ENCODE results near the gene GDAP2. TPM values are rescaled to one million over a fixed set of nuclear protein-coding genes. Genes with fewer than 3 reads are reported as not detected.
A peak's percentile ranks its signal among the peaks of the same experiment; 100 is the strongest.

GDAP2 gene
- total RNA-seq, 1 donor from 2014 or later: 13.3 TPM

DNA sequence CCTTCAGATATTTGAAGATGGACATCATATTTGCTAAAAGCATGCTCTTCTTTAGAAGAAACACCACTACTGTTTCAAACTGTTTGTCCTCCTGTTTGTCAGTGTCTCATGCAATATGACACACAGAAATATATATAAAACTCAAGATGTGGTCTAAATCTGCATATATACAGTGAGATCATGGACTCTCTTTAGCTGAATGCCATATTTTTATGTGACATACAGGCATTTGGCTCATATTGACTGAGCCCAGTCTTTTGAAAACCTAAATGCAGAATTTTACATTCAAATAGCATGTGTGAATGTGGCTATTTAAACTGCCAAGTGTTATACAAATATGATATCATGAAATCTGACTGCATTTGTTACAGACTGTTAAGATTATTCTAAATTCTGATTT is 18.4 kb downstream of the GDAP2 start:
- intact Hi-C loops (cut with DNase I): no loop called here
- no peak for ATAC-seq (ENCODE audit: poor library complexity)
- DNase-seq: no peak

GRCh38 chr1:117905019-117905418 is 24.4 kb downstream of the GDAP2 start:
- intact Hi-C loops (cut with DNase I): no loop called here
- DNase-seq (no peak), ATAC-seq (ENCODE audit: poor library complexity) (no peak)

GRCh38 chr1:117904485-117904884 is 24.9 kb downstream of the GDAP2 start:
- intact Hi-C loops (cut with DNase I): no loop called here
- DNase-seq (no peak), ATAC-seq (ENCODE audit: poor library complexity) (no peak)

DNA sequence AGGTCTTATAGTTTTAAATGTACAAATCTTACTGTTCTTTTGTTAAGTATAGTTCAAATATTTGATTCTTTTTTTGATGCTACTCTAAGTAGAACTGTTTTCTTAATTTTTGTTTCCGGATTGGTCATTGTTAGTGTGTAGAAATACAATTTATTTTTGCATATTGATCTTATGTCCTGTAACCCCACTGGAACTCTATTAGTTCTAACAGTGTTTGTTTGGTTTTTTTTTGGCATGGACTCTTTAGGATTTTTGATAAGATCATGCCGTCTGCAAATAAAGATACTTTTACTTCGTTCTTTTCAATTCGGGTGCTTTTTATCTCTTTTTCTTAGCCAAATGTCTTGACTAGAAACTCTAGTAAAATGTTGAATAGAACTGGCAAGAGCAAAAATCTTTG is 26.5 kb downstream of the GDAP2 start:
- DNase-seq: no peak
- intact Hi-C loops (cut with DNase I): no loop called here
- ATAC-seq (ENCODE audit: poor library complexity): no peak

- ATAC-seq (ENCODE audit: poor library complexity) (no peak), DNase-seq (no peak)
- intact Hi-C loops (cut with DNase I): loop anchor here (5.0 kb wide), 2 partner anchors 142 to 388 kb away; no protein-coding TSS in a partner anchor
Measured at GRCh38 chr1:117899801-117900200, 29.6 kb downstream of the GDAP2 start.

GRCh38 chr1:117897551-117897950 is 31.9 kb downstream of the GDAP2 start:
- ATAC-seq (ENCODE audit: poor library complexity): no peak
- DNase-seq: no peak
- intact Hi-C loops (cut with DNase I): loop anchor here (5.0 kb wide), 2 partner anchors 140 to 385 kb away; no protein-coding TSS in a partner anchor

- DNase-seq: no peak
- ATAC-seq (ENCODE audit: poor library complexity): peak; percentile 41
- intact Hi-C loops (cut with DNase I): loop anchor here (5.0 kb wide), 2 partner anchors 138 to 383 kb away; no protein-coding TSS in a partner anchor
Measured at GRCh38 chr1:117895482-117896114, 33.8 kb downstream of the GDAP2 start.

- intact Hi-C loops (cut with DNase I): no loop called here
- ATAC-seq (ENCODE audit: poor library complexity) (no peak), DNase-seq (no peak)
Measured at GRCh38 chr1:117894078-117894477, 35.3 kb downstream of the GDAP2 start.

DNA sequence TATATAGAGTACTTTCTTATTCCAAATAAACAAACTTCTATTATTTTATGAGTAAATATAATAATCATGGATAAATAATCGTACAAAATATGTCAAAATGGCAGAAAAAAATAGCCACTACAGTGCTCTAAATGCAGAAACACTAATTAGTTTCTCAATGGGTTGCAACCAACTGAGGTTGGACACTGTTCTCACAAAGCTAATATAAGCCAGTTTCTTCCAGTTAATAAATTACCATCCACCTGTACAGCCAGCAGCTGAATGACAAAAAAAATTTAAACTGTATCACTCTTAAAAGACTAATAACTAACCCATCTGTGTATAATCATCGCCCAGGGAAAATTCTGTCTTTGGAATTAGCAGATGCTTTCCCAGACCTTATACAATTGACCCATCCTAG is 36.9 kb downstream of the GDAP2 start:
- DNase-seq: no peak
- intact Hi-C loops (cut with DNase I): no loop called here
- ATAC-seq (ENCODE audit: poor library complexity): no peak

- DNase-seq (no peak), ATAC-seq (ENCODE audit: poor library complexity) (no peak)
- intact Hi-C loops (cut with DNase I): no loop called here
Measured at GRCh38 chr1:117890452-117890851, 39.0 kb downstream of the GDAP2 start.

- no peak for DNase-seq
- intact Hi-C loops (cut with DNase I): no loop called here
Measured at GRCh38 chr1:117886101-117886795, 43.2 kb downstream of the GDAP2 start.

DNA sequence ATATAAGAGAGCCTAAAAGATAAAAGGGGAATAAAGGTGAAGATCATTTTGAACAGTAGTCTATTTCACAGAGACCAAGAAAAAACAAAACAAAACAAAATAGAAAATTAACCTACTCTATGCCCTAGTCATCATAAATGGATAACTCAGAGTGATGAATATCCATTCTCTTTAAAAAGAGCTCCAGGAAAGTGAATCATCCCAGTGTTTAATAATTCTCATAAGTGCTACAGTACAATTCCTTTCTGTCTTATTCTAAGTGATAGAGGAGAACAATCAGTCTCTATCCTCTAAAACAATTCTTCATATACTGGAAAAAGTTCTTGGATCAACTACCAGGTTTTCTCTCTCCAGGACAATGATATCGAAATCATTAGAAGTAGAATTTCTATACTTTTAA is 45.8 kb downstream of the GDAP2 start:
- DNase-seq (no peak), ATAC-seq (ENCODE audit: poor library complexity) (no peak)
- intact Hi-C loops (cut with DNase I): no loop called here

More at GRCh38 chr1:117886101-117886795, 43.2 kb downstream of the GDAP2 start:
- ATAC-seq (ENCODE audit: poor library complexity): no peak

- no peak for DNase-seq
- no peak for ATAC-seq (ENCODE audit: poor library complexity)
- intact Hi-C loops (cut with DNase I): no loop called here
Measured at GRCh38 chr1:117879284-117879683, 50.1 kb downstream of the GDAP2 start.

DNA sequence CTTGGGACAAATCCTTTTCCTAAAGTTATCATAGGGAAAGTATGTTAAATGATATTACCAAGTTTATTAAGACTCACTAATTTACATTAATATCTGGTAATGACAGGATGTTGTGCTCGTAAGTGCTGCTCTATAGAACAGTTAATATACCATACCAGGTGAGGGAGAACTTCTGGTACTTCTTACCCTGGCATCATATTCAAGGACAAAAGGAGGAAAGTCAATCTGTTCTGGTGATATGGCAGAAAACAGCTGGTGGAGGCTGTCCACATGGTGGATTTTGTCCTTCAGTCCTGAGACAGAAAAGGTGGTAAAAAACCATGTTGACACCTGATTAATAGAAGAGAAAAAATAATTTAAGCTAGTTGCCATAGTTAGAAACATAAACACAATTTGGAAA is 51.6 kb downstream of the GDAP2 start:
- DNase-seq (no peak), ATAC-seq (ENCODE audit: poor library complexity) (no peak)
- intact Hi-C loops (cut with DNase I): no loop called here

DNA sequence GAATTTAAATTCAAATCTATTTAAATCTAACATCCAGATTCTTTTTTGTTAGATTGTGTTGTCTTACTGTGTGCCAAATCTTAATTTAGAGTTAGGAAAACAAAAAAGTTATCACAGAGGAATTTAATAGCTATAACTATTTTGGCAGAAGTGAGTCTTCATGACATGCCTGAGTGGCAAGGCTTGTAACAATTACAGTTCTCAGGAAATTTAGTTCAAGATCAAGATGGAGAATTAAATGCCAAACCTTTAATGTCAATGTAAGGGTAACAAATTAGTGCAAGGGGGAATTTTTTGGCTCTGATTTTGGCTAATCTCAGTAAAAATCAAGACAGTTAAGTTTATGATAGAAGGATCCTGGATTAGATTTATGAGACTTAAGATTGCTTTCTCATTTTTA is 58.4 kb downstream of the GDAP2 start:
- no peak for DNase-seq
- intact Hi-C loops (cut with DNase I): no loop called here
- no peak for ATAC-seq (ENCODE audit: poor library complexity)

DNA sequence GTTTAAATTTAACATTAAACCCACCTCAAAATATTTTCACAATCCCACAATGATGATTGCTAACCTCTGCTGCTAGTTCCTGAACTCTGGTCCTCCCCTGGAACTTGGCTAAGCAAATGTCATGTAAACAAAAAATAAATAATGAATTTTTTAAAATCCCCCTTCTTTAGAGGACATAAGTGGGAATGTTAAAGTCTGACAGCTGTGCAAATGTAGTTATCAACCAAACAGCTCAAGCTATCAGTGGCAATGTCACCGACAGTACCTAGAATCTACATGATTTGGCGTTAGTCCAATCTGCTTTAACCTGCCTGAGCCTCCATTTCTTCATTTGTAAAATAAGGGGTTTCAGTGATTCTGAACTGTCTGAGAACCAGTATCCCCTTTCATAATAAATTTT is 67.7 kb downstream of the GDAP2 start:
- ATAC-seq (ENCODE audit: poor library complexity): no peak
- DNase-seq: no peak
- intact Hi-C loops (cut with DNase I): no loop called here

DNA sequence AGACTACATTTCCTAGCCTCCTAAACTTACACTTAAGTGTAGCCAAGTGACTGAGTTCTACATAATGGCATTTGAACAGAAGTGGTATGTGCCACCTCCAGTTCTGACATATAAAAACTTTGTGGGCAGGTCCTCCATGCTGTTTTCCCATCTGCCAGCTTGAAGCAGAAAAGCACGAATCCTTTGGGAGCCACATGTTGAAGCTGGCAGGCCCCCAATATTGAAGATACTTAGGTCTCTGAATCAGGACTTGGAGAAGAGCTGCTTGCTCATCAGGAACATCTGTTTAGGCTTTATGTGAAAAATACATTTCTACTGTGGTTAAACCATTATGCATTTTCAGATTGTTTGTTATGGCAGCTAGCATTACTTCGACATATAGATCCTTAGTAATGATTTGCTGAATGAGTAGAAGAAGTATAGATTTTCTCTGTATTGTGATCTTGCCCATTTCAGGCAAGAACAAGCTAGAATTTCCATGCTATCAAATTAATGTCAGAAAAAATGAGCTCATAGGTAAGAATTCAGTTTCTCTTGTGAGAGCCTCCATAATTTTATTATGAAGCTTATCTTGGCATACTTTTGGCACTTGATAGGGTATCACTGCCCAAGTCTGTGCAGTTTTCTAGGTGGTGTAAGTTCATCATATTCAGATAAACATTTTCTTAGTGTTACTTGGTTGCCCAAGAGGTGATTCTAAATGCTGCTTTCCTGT is 68.4 kb downstream of the GDAP2 start:
- no peak for DNase-seq
- intact Hi-C loops (cut with DNase I): no loop called here
- no peak for ATAC-seq (ENCODE audit: poor library complexity)

DNA sequence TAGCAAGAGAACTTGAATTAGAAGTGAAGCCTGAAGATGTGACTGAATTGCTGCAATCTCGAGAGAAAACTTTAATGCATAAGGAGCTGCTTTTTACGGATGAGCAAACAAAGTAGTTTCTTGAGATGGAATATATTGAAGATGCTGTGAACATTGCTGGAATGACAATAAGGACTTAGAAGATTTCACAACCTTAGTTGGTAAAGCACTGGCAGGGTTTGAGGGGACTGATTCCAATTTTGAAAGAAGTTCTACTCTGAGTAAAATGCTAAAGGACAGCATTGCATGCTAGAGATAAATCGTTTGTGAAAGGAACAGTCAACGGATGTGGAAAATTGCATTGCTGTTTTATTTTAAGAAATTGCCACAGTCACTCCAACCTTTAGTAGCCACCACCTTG is 69.5 kb downstream of the GDAP2 start:
- intact Hi-C loops (cut with DNase I): no loop called here
- ATAC-seq (ENCODE audit: poor library complexity) (no peak), DNase-seq (no peak)

GRCh38 chr1:117857418-117857817 is 72.0 kb downstream of the GDAP2 start:
- intact Hi-C loops (cut with DNase I): no loop called here
- no peak for ATAC-seq (ENCODE audit: poor library complexity)
- DNase-seq: no peak

Measured in Right ventricle myocardium superior (tissue), 1 donor.